Stimulated activated naive CD4-positive, alpha-beta T cell (primary cell): ENCODE measurements around the gene VASH2.

ENCODE experiments used
- DNase-seq, 6 experiments: peaks; one replicate each; lab custom pipeline; 2025; lab: John Stamatoyannopoulos, UW

Gene VASH2

GRCh38 chr1:212930986-212931678, 19.2 kb upstream of the VASH2 start:
- DNase-seq: no peak

GRCh38 chr1:212933815-212934471, 16.4 kb upstream of the VASH2 start:
- no peak for DNase-seq

- DNase-seq: no peak
Measured at GRCh38 chr1:212935387-212935981, 14.9 kb upstream of the VASH2 start.

- no peak for DNase-seq
Measured at GRCh38 chr1:212937034-212937433, 13.3 kb upstream of the VASH2 start.

DNA sequence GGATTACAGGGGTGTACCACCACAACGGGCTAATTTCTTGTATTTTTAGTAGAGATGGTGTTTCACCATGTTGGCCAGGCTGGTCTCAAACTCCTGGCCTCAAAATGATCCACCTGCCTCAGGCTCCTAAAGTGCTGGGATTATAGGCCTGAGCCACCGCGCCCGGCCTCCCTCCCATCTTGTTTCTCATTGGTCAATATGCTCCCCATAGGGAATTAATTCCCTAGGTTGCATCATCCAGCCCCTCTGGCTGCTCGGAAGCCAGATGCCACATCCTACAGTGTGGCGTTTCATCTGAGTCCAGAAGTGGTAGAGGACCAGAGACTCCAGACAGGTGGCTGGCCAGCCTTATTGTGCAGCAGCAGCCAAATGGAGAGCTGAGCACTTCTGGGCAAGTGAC, 11.5 kb upstream of the VASH2 start:
- DNase-seq: no peak

DNA sequence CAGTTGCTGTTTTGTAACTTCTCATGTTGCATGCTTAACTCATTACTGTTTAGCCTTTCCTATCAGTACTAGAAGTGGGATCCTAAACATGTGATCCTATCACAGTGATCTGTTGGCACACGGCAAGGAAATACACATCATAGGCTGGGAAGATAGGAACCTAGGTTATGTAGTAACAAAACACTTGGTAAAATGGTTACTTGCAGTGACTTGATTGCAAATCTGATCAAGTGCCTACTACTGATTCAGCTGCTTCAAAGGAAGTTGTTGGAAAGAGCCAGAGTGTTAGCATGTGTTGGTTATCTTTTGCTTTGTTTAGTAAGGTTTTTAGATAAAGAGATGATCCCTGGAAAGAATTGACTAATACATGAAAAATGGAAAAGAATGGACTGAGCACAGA, 8.9 kb upstream of the VASH2 start:
- DNase-seq: no peak

- DNase-seq: no peak
Measured at GRCh38 chr1:212942679-212943392, 7.5 kb upstream of the VASH2 start.

GRCh38 chr1:212943393-212943710, 7.0 kb upstream of the VASH2 start:
- no peak for DNase-seq

DNA sequence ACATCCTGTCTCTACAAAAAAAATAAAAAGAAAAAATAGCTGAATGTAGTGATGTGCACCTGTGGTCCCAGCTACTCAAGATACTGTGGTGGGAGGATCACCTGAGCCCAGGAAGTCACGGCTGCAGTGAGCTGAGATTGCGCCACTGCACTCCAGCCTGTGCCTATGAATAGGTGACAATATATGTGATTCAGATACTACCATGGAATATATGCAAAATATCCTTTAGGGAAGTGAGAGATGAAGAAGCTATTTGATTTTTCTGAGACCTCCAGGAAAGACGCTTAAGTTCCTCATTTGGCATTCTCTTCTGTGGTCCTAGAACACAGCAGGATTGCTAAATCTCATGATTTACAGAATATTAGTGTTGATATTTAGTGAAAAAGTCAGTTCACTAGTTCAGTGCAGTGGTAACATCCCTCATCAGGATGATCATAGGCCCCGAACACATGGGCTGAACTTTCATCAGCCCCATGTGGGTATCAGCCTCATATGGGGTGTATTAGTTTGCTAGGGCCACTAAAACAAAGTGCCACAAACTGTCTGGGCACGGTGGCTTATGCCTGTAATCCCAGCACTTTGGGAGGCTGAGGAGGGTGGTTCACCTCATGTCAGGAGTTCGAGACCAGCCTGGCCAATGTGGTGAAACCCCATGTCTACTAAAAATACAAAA, 6.0 kb upstream of the VASH2 start:
- no peak for DNase-seq

DNA sequence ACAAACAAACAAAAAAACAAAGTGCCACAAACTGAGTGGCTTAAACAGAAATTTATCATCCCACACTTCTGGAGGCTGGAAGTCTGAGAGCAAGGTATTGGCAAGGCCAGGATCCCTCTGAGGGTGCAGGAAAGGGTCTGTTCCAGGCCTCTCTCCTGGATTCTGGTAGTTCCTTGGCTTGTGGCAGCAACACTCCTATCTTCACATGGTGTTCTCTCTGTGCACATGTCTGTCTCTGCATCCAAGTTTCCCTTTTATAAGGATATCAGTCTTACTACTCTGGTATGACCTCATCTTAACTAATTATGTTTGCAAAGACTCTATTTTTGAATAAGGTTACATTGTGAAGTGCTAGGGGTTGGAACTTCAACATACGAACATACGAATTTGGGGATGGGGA, 5.3 kb upstream of the VASH2 start:
- DNase-seq: no peak

GRCh38 chr1:212945463-212946160, 4.7 kb upstream of the VASH2 start:
- DNase-seq: no peak

GRCh38 chr1:212946872-212947271, 3.5 kb upstream of the VASH2 start:
- DNase-seq: no peak

DNA sequence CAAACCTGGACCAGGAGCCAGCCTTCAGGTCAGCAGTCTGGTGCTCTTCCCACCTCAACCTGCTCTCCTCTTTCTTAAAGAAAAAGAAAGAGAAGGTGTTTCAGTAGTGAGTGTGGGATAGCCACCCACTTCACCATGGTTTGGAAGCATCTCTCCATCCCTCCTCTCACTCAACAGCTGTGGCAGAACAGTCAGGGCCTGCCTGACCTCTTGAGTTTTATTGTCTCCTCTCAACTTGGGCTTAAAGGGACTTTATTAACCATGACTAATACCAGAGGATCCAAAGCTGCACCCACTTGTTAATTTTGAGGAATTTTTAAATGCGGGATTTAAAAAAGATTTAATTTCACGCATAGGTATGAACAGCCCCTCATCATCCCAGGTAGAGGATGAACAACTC, 570 bp upstream of the VASH2 start:
- no peak for DNase-seq

DNA sequence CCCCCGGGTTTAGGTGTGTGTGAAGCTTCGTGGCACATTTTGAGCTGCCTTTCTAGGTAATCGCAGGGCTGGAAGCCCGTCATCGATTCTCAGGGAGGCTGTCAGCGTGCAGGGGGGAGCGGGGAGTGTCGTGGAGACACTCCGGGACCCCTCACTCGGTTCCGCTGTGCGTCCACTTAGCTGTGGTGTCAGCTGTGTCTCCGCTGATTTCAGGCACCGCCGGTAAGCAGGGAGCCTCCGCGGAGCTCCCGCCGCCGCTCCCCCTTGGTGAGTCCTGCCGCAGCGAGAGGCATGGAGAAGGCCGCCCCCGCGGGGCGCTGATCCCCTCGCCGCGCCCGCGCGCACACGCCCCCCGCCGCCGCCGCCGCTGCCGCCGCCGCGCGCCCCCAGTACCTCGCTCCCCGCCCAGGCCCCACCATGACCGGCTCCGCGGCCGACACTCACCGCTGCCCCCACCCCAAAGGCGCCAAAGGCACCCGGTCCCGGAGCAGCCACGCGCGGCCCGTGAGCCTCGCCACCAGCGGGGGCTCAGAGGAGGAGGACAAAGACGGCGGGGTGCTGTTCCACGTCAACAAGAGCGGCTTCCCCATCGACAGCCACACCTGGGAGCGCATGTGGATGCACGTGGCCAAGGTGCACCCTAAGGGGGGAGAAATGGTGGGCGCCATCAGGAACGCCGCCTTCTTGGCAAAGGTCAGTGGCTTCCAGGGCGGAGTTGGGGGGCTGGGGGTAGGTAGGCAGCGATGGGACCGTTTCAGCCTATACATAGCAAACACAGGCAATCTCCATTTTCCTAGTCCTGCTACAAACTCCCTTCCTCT, 995 bp downstream of the VASH2 start:
- DNase-seq: no peak

DNA sequence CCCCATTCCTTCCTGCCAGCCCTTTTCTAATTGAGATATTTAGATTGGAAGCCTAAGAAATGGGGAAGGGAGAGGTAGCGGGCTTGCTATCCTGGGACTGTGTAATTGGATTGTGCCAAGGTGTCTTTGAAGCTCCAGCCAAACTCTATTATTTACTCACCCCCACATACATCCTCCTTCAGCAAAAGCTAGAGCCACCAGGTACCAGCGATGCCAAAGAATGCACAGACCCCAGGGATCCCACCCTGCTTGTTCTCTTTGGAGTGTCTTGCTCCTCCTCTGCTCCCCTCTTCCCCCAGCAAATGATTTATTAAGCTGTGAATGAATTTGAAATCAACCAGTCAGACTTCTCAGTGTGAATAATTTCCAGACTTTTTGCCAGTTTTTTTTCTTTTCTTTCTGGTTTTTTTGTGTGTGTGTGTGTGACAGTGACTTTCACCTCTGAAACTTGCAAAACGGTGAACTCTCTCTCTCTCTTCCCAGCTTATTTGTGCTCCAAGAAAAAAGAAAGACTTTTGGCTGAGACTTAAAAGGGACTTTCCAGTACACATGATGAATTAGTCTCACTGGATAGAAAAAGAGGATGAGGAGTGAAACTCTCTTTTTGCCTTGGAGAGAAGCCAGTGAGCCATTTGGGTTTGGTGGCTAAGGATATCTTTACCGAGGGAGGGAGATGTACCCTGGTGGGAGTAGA, 1.8 kb downstream of the VASH2 start:
- no peak for DNase-seq

DNA sequence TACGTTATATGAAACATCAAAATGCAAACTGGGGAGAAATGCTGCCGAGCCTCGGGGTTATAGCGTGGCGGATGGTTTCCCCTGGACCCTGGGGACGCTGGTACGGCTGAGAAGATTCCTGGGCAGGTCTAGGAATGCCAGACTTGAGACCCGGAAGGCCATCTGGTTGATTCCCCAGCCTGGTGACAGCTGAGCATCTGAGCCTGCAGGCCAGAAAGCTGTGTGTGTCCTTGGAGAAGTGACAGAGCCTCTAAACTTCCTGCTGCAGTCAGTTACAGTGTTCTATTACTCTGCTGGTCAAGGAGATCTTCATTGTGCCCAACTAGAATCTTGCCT, 2.3 kb downstream of the VASH2 start:
- DNase-seq: no peak

DNA sequence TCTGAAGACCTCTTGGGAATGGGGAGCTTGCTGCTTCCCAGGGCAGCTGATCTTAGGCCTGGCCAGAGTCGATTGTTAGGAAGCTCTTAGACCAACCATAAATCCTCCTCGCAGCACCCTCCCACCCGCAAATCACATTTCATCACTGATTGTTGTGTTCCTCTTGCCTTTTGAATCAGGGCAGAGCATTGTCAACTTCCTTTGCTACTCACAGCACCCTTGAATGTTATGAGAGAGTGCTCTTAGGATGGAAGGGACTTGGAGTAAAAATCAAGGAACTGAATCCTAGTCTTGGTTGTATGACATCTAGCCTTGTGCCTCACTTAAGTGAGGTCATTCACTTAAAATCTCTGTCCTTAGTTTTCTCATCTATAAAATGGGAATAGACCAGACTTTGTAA, 3.0 kb downstream of the VASH2 start:
- no peak for DNase-seq

DNA sequence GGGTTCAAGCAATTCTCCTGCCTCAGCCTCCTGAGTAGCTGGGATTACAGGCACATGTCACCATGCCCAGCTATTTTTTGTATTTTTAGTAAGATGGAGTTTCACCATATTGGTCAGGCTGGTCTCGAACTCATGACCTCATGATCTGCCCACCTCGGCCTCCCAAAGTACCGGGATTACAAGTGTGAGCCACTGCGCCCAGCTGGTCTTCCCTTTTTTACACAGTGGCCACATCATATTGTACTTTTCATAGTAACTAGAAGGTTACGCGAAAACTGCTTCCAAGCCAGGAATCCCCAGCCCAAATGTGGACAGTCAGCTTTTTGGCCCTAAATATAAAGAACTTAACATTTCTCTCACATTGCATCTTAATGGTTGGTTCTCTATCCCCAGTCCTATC, 4.2 kb downstream of the VASH2 start:
- no peak for DNase-seq

GRCh38 chr1:212955098-212955497, 4.8 kb downstream of the VASH2 start:
- no peak for DNase-seq

GRCh38 chr1:212955961-212956620, 5.8 kb downstream of the VASH2 start:
- no peak for DNase-seq
